ENCODE measurements around the gene KRT78. TPM values are rescaled to one million over a fixed set of nuclear protein-coding genes. Genes with fewer than 3 reads are reported as not detected.

KRT78 gene
- total and polyA plus RNA-seq, 9 of the 15 experiments (the other 6 are each of a cell fraction or from before 2014, with no cell fraction given) = not detected

DNA sequence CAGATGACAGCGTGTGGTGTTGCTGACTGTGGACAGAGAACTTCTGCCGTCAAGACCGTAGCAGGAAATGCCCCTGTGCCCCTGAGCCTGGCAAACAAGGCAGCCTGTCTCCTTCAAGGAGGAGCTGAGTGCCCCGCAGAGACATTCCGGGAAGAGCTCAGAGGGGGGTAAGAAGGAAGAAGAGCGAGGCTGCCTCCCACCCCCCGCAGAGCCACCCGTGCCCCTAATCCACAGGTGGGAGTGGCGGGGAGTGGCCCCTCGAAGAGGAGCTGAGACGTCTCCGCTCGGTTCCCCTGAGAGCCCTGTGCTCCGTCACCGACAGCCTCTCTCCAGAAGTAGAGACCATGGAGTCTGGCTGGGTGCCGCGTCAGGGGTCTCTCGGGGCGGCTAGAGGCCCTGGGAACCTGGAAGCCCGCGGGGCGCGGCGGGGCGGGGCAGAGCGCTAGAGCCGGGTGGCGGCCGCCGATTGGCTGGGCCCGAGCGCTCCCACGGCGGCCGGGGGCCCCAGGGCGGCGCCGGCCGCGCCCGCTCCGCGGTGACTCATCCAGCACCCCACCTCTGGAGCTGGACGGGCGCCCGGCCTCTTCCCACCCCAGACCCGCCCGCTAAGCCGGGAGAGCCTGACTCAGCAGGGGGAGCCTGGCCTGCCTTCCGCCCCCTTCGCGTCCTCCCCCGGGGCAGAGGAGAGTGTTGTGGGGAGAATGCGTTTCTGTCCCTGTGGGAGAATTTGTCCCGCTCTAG lies 25.2 kb upstream of the KRT78 start (continued):
- TF ChIP-seq MAFK (IDR thresholded peaks at IDR 0.05; ENCODE audit: low read length) = peak; percentile 81
- TF ChIP-seq RAD21 (CRISPR knock-in tag; conservative IDR thresholded peaks at IDR 0.05 in 1 of 2, IDR thresholded peaks at IDR 0.05 in 1 of 2) = 0 out of 4 replicates have a peak, but pooled peaks of 1 of the 2 experiments have one; percentile 10
- no peak for TF ChIP-seq RBM39 (optimal IDR thresholded peaks at IDR 0.05; ENCODE audit: low read depth, low read length)
- 0 out of 2 replicates have a peak, but pooled peaks have one; percentile 27 for TF ChIP-seq ZEB2 (IDR thresholded peaks at IDR 0.05)
- TF ChIP-seq ZBTB1 (CRISPR knock-in tag; IDR thresholded peaks at IDR 0.05; ENCODE audit: borderline replicate concordance, low read depth) = no peak; the same call in 1 of the 2 replicates
- TF ChIP-seq HDAC2 (IDR thresholded peaks at IDR 0.05) = peak; percentile 24; the same call in 1 of the 2 replicates
- TF ChIP-seq ARID1B (IDR thresholded peaks at IDR 0.05) = peak; percentile 86
- no peak for TF ChIP-seq ZNF384 (IDR thresholded peaks at IDR 0.05; ENCODE audit: low read depth, low read length)
- TF ChIP-seq, protein P1, sequence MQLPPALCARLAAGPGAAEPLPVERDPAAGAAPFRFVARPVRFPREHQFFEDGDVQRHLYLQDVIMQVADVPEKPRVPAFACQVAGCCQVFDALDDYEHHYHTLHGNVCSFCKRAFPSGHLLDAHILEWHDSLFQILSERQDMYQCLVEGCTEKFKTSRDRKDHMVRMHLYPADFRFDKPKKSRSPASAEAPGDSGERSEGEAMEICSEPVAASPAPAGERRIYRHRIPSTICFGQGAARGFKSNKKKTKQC (CRISPR knock-in tag; IDR thresholded peaks at IDR 0.05) = no peak
- TF ChIP-seq, protein P2, sequence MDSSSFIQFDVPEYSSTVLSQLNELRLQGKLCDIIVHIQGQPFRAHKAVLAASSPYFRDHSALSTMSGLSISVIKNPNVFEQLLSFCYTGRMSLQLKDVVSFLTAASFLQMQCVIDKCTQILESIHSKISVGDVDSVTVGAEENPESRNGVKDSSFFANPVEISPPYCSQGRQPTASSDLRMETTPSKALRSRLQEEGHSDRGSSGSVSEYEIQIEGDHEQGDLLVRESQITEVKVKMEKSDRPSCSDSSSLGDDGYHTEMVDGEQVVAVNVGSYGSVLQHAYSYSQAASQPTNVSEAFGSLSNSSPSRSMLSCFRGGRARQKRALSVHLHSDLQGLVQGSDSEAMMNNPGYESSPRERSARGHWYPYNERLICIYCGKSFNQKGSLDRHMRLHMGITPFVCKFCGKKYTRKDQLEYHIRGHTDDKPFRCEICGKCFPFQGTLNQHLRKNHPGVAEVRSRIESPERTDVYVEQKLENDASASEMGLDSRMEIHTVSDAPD (CRISPR knock-in tag; IDR thresholded peaks at IDR 0.05) = no peak
- no peak for TF ChIP-seq YY1 (IDR thresholded peaks at IDR 0.05; ENCODE audit: borderline replicate concordance in 1 of 3, control insufficient read depth in 1 of 3, extremely low read depth in 1 of 3, insufficient read depth in 3 of 3, insufficient read length in 1 of 3, insufficient replicate concordance in 2 of 3, low read depth in 1 of 3, low read length in 2 of 3)
- 0 out of 2 replicates have a peak, but pooled peaks have one; percentile 47 for TF ChIP-seq GATAD2A (IDR thresholded peaks at IDR 0.05)
- TF ChIP-seq NR2C2 (CRISPR knock-in tag; IDR thresholded peaks at IDR 0.05) = no peak
- peak; percentile 35; the same call in 1 of the 2 replicates for TF ChIP-seq NR2C2 (tag; IDR thresholded peaks at IDR 0.05)
- TF ChIP-seq TARDBP (IDR thresholded peaks at IDR 0.05) = no peak
- TF ChIP-seq ZNF316 (IDR thresholded peaks at IDR 0.05) = peak; percentile 94
- TF ChIP-seq, protein P3, sequence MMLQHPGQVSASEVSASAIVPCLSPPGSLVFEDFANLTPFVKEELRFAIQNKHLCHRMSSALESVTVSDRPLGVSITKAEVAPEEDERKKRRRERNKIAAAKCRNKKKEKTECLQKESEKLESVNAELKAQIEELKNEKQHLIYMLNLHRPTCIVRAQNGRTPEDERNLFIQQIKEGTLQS (IDR thresholded peaks at IDR 0.05) = peak; percentile 90
- TF ChIP-seq, protein P3 (CRISPR knock-in tag; conservative IDR thresholded peaks at IDR 0.05) = peak; percentile 69; the same call in 1 of the 2 replicates
- TF ChIP-seq, protein P4, sequence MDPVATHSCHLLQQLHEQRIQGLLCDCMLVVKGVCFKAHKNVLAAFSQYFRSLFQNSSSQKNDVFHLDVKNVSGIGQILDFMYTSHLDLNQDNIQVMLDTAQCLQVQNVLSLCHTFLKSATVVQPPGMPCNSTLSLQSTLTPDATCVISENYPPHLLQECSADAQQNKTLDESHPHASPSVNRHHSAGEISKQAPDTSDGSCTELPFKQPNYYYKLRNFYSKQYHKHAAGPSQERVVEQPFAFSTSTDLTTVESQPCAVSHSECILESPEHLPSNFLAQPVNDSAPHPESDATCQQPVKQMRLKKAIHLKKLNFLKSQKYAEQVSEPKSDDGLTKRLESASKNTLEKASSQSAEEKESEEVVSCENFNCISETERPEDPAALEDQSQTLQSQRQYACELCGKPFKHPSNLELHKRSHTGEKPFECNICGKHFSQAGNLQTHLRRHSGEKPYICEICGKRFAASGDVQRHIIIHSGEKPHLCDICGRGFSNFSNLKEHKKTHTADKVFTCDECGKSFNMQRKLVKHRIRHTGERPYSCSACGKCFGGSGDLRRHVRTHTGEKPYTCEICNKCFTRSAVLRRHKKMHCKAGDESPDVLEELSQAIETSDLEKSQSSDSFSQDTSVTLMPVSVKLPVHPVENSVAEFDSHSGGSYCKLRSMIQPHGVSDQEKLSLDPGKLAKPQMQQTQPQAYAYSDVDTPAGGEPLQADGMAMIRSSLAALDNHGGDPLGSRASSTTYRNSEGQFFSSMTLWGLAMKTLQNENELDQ (CRISPR knock-in tag; IDR thresholded peaks at IDR 0.05; ENCODE audit: borderline replicate concordance) = no peak
- TF ChIP-seq SPI1 (IDR thresholded peaks at IDR 0.05; ENCODE audit: borderline replicate concordance, low read depth, low read length) = peak; percentile 34; the same call in 1 of the 2 replicates
- TF ChIP-seq, protein P5, sequence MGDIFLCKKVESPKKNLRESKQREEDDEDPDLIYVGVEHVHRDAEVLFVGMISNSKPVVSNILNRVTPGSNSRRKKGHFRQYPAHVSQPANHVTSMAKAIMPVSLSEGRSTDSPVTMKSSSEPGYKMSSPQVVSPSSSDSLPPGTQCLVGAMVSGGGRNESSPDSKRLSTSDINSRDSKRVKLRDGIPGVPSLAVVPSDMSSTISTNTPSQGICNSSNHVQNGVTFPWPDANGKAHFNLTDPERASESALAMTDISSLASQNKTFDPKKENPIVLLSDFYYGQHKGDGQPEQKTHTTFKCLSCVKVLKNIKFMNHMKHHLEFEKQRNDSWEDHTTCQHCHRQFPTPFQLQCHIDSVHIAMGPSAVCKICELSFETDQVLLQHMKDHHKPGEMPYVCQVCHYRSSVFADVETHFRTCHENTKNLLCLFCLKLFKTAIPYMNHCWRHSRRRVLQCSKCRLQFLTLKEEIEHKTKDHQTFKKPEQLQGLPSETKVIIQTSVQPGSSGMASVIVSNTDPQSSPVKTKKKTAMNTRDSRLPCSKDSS (IDR thresholded peaks at IDR 0.05; ENCODE audit: low read depth, partially characterized antibody) = no peak

Data from K562 (cell line).